Stimulated activated CD8-positive, alpha-beta memory T cell treated with anti-CD3 and anti-CD28 coated beads, Interleukin-12 subunit alpha, Interleukin-12 subunit beta, amount 100 ng/mL, for 1 hour (primary cell): ENCODE results near the gene PCDHA6.
"Not testable (repeated sequence)": the region's sequence is repeated elsewhere in the genome, so short reads cannot be mapped to it uniquely, and the experiment has no call there.

Experiments used
- DNase-seq: peaks from one replicate; pipeline ENCODE4 v3.0.0-alpha.2; 2020; ENCODE audit warnings: low read depth

The PCDHA6 gene

GRCh38 chr5:140857177-140857986 is 29.6 kb downstream of the PCDHA6 start:
- DNase-seq: no peak

GRCh38 chr5:140857987-140858240 is 30.2 kb downstream of the PCDHA6 start:
- DNase-seq: no peak

GRCh38 chr5:140862441-140863295 is 34.9 kb downstream of the PCDHA6 start:
- no peak for DNase-seq

GRCh38 chr5:140868721-140869554 is 41.2 kb downstream of the PCDHA6 start, which contains the start of gene PCDHA11:
TSS of gene PCDHA11 (plus strand) at chr5:140868957. CDS start at chr5:140869104, 147 bp downstream.
- no peak for DNase-seq

- DNase-seq: no peak
Measured at GRCh38 chr5:140869555-140869886, 41.8 kb downstream of the PCDHA6 start.

- no peak for DNase-seq
Measured at GRCh38 chr5:140870221-140871201, 42.8 kb downstream of the PCDHA6 start.

GRCh38 chr5:140875085-140876065 is 47.6 kb downstream of the PCDHA6 start, which contains the start of gene PCDHA12:
TSS of gene PCDHA12 (plus strand) at chr5:140875308. CDS start at chr5:140875473, 165 bp downstream.
- no peak for DNase-seq

GRCh38 chr5:140876541-140877261 is 48.9 kb downstream of the PCDHA6 start:
- DNase-seq: not testable (repeated sequence)

GRCh38 chr5:140877262-140877581 is 49.5 kb downstream of the PCDHA6 start:
- DNase-seq: no peak
